ENCODE results near the gene TUBA4A. TPM values are rescaled to one million over a fixed set of nuclear protein-coding genes. Genes with fewer than 3 reads are reported as not detected.

Gene TUBA4A
- total and polyA plus RNA-seq, 8 donors = 18.7 to 141 (median 40.0) TPM

DNA sequence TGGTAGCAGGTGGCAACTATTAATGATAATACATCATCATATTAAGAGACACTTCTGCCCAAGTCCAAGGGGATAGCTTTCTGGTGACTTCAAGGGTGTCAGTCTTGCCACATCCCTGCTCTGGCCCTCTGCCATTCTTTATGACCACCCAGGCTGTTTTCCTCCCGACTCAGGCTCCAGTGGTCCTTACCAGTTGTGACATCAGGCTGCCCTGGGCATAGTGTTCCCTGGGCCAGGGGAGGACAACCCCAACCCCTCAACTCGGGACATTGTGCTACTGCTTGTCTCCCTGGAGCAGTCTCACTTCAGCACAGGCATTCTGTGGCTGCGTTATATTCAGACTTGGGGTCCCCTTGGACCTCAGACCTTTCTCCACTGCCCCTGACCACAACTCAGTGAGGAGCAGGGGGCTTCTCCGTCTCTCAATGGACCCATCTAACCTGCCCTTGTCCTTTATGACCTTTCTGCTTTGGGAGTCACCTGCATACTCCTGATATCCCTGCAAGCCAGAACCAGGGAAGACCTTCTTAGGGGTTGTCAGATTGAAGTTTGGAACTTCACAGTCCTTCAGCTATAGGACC, 38.3 kb upstream of the TUBA4A start:
- TF ChIP-seq, protein P1, sequence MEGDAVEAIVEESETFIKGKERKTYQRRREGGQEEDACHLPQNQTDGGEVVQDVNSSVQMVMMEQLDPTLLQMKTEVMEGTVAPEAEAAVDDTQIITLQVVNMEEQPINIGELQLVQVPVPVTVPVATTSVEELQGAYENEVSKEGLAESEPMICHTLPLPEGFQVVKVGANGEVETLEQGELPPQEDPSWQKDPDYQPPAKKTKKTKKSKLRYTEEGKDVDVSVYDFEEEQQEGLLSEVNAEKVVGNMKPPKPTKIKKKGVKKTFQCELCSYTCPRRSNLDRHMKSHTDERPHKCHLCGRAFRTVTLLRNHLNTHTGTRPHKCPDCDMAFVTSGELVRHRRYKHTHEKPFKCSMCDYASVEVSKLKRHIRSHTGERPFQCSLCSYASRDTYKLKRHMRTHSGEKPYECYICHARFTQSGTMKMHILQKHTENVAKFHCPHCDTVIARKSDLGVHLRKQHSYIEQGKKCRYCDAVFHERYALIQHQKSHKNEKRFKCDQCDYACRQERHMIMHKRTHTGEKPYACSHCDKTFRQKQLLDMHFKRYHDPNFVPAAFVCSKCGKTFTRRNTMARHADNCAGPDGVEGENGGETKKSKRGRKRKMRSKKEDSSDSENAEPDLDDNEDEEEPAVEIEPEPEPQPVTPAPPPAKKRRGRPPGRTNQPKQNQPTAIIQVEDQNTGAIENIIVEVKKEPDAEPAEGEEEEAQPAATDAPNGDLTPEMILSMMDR (IDR thresholded peaks at IDR 0.05) = no peak
- TF ChIP-seq EP300 (IDR thresholded peaks at IDR 0.05) = no peak
- Histone ChIP-seq H3K36me3 (no peaks in the 10 kb centered on the region), H3K4me3 (no peak overlapping the region), H3K27me3 (no peaks in the 10 kb centered on the region), H3K9me3 (no peaks in the 10 kb centered on the region), H3K27ac (no peak overlapping the region), H3K4me1 (peaks cover 4 to 32% (median 24%) of the 10 kb centered on the region in 4 donors)
- DNase-seq = no peak
- intact Hi-C loops (cut with DNase I; ENCODE audit: low total_unique reads) = no loop called here
- 65 to 85% (median 80%) methylated on average over 4 of the region's 4 CpGs for WGBS, 5 donors

DNA sequence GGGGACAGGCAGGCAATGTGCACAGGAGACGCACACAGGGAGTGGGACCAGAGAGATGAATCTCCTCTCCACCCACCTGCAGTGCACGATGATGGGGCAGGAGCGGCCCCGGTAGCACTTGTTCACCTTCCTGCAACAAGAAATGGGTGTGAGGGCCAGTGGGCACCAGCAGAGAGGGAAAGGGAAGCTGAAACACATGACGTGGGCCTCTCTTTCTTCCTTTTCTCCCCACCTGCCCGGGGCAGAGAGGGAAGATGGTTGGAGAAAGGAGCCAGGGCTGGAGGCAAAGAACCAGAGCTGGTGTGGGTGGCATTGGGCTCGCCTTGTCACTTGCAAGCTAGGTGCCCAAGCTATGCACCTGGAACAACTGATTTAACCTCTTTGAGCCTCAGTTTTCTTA, 37.7 kb upstream of the TUBA4A start:
- Histone ChIP-seq H3K4me1 (peaks cover 4 to 35% (median 25%) of the 10 kb centered on the region in 4 donors), H3K4me3 (no peak overlapping the region), H3K27me3 (no peaks in the 10 kb centered on the region), H3K9me3 (no peaks in the 10 kb centered on the region), H3K27ac (no peak overlapping the region), H3K36me3 (peaks cover 0 to 5% (median 0%) of the 10 kb centered on the region in 4 donors)
- intact Hi-C loops (cut with DNase I; ENCODE audit: low total_unique reads) = no loop called here
- DNase-seq = no peak
- WGBS, 5 donors = 74 to 86% (median 84%) methylated on average over 6 to 7 of the region's 7 CpGs
- TF ChIP-seq, protein P1 (IDR thresholded peaks at IDR 0.05) = no peak
- TF ChIP-seq POLR2A (IDR thresholded peaks at IDR 0.05) (no peak), EP300 (IDR thresholded peaks at IDR 0.05) (no peak), POLR2AphosphoS5 (IDR thresholded peaks at IDR 0.05) (no peak)

DNA sequence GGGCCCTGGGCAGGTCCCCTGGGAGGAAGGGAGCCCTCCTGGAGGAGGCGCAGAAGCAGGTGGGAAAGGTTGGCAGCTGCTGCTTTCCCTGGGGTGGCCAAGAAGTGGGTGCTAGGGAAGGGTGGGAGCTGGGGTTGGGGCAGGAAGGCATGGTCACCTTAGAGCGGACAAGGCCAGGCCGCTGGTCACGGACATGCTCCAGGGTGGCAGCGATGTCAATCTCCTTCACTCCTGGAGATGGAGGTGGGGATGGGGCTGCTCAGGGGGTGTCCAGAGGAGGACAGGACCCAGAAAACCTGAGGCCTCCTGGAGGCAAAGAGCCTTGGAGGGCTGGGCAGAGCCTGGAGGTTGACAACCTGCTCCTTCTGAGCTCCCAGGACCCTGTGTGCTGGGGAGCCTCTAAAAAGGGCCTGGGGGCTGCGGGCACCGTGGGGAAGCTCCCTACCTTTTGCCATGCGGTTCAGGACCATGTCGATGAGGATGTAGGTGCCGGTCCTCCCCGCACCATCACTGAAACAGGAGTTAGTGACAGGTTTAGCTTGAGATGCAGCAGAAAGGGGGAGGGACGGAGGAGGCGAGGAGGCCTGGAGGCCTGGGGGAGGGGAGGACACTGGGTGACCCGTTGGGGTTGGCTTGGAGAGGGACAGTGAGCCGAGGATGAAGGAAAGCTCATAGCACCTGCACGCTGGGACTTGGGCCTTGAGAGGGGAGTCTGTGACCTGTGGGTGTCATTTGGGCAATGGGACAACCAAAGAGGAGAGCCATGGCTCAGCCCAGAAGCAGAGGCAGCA, 36.9 kb upstream of the TUBA4A start:
- H3K9me3 ChIP-seq = no peaks in the 10 kb centered on the region
- WGBS, 5 donors = 86 to 91% (median 88%) methylated on average over 12 to 16 of the region's 16 CpGs
- peaks cover 4 to 43% (median 29%) of the 10 kb centered on the region in 4 donors for H3K4me1 ChIP-seq
- H3K27me3 ChIP-seq = no peaks in the 10 kb centered on the region
- intact Hi-C loops (cut with DNase I; ENCODE audit: low total_unique reads) = no loop called here
- TF ChIP-seq EP300 (IDR thresholded peaks at IDR 0.05) (no peak), POLR2A (IDR thresholded peaks at IDR 0.05) (no peak)
- no peak overlapping the region for H3K4me3 ChIP-seq
- no peak for DNase-seq
- H3K27ac ChIP-seq = peak overlapping the region in 4 of 5 donors; percentile 29 to 70 (median 58)
- peaks cover 2 to 14% (median 7%) of the 10 kb centered on the region in 4 donors for H3K36me3 ChIP-seq

DNA sequence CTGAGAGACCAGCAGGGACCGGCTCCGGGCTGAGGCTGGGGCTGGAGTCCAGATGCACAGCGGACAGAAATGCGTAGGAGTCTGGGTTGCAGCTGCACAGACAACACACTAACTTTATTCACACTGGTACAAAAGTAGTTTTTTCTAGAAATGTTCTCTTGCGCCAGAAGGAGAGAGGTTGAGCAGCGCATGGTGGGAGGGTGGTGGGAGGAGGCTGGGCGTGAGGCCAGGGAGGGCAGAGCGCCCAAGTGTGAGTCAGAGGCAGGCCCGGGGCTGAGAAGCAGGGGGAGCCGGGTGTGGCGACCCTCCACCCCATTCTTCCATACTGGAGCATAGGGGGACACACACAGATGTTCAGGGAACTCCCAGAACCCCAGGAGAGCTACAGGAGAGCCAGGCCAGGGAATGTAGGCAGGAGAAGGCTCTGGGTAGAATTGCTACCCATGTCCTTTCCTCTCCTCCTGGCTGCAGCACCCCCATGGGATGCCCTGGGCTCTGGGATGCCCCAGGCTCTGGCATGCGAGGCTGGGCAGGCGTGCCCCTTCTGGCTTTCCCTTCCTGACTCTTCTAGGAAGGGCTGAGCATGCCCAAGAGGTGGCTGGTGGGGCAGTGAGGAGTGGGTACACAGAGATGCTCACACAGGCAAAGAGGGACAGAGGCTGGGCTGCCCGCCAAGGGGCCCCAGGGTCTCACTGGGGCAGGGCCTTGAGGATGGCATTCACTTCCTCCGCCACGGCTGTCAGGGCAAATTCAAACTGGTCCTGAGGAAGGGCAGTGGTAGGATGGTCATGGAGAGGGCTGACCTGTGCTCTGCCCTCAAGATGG, 36.0 kb upstream of the TUBA4A start:
- Histone ChIP-seq H3K27ac (peak overlapping the region in 4 of 5 donors; percentile 29 to 70 (median 58)), H3K4me3 (no peak overlapping the region), H3K4me1 (peaks cover 4 to 45% (median 28%) of the 10 kb centered on the region in 4 donors), H3K27me3 (no peaks in the 10 kb centered on the region), H3K36me3 (peaks cover 10 to 22% (median 15%) of the 10 kb centered on the region in 4 donors), H3K9me3 (no peaks in the 10 kb centered on the region)
- peak in 1 of 2 donors; percentile 94 for DNase-seq
- WGBS, 5 donors = 28 to 41% (median 40%) methylated on average over 14 to 16 of the region's 16 CpGs
- intact Hi-C loops (cut with DNase I; ENCODE audit: low total_unique reads) = loop anchor here (10.0 kb wide), 1 partner anchor 65 kb away; the partner anchor contains the start of genes ANKZF1 and ATG9A
- no peak for TF ChIP-seq EP300 (IDR thresholded peaks at IDR 0.05)
- TF ChIP-seq, protein P1 (IDR thresholded peaks at IDR 0.05) = no peak
- TF ChIP-seq POLR2AphosphoS5 (IDR thresholded peaks at IDR 0.05) = peak in 2 of 3 donors; percentile 24 to 35

All from stomach (tissue), 9 donors.